GM06990 (cell line): Measurements from ENCODE around the gene ZKSCAN4.
A peak's percentile ranks its signal among the peaks of the same experiment; 100 is the strongest.

ENCODE experiments used
- DNase-seq: peaks from one replicate; pipeline ENCODE4 v3.0.0-alpha.2; 2011; ENCODE audit not compliant: insufficient read length; ENCODE audit errors: extremely low read depth
- H3K27me3 ChIP-seq: replicated peaks from 2 replicates; pipeline ENCODE4 v1.6.0; 2011; ENCODE audit warnings: low read length; ENCODE audit not compliant: control insufficient read depth, insufficient read depth
- H3K36me3 ChIP-seq: 2 replicates; pipeline ENCODE4 v1.5.1; 2011; ENCODE audit warnings: low read length; ENCODE audit not compliant: control insufficient read depth, insufficient read depth
- H3K4me3 ChIP-seq: replicated peaks from 2 replicates; pipeline ENCODE4 v1.5.1; 2011; ENCODE audit warnings: low read depth, mild to moderate bottlenecking, control low read depth, low read length
- CTCF ChIP-seq: IDR thresholded peaks from 2 replicates; pipeline ENCODE4 v1.5.1; 2011; ENCODE audit warnings: low read length, control low read depth, mild to moderate bottlenecking, inconsistent platforms; ENCODE audit not compliant: insufficient read depth, poor library complexity, severe bottlenecking

The ZKSCAN4 gene

GRCh38 chr6:28281288-28282064 lies 29.4 kb upstream of the ZKSCAN4 start, which contains the start of gene PGBD1:
Gene PGBD1 (plus strand): TSS chr6:28281572. CDS start chr6:28283814, 2,242 bp downstream.
- TF ChIP-seq CTCF: no peak
- H3K36me3 ChIP-seq: no peaks in the 10 kb centered on the region; the same call in 1 of the 2 replicates
- no peaks in the 10 kb centered on the region for H3K27me3 ChIP-seq
- DNase-seq: peak; percentile 77
- H3K4me3 ChIP-seq: peak within 1 kb of the TSS; percentile 62

- DNase-seq: no peak
- Histone ChIP-seq H3K36me3 (no peaks in the 10 kb centered on the region; the same call in none of the 2 replicates), H3K27me3 (no peaks in the 10 kb centered on the region), H3K4me3 (peak overlapping the region; percentile 62)
- no peak for TF ChIP-seq CTCF
These were observed 28.7 kb upstream of the ZKSCAN4 start for GRCh38 chr6:28280595-28281287.

- Histone ChIP-seq H3K4me3 (no peak overlapping the region), H3K27me3 (no peaks in the 10 kb centered on the region), H3K36me3 (no peaks in the 10 kb centered on the region; the same call in 1 of the 2 replicates)
- TF ChIP-seq CTCF: no peak
- no peak for DNase-seq
These were observed 25.7 kb upstream of the ZKSCAN4 start for GRCh38 chr6:28277746-28278145.

- TF ChIP-seq CTCF: no peak
- DNase-seq: no peak
- no peak overlapping the region for H3K4me3 ChIP-seq
- H3K36me3 ChIP-seq: peaks cover 3% of the 10 kb centered on the region; the same call in 1 of the 2 replicates
- H3K27me3 ChIP-seq: no peaks in the 10 kb centered on the region
These were observed 22.8 kb upstream of the ZKSCAN4 start for GRCh38 chr6:28274888-28275287.

- Histone ChIP-seq H3K27me3 (no peaks in the 10 kb centered on the region), H3K36me3 (peaks cover 3% of the 10 kb centered on the region; the same call in 1 of the 2 replicates), H3K4me3 (no peak overlapping the region)
- TF ChIP-seq CTCF: no peak
- no peak for DNase-seq
These were observed 17.4 kb upstream of the ZKSCAN4 start for GRCh38 chr6:28269492-28269891.
